GM23338 (cell line): ENCODE data around the gene DRICH1. TPM values are rescaled to one million over a fixed set of nuclear protein-coding genes. Genes with fewer than 3 reads are reported as not detected.

Experiments used
- ATAC-seq: fragments of 200-7000 bp; cut with Tn5 transposase; 3 replicates; pipeline ENCODE4 v1.9.1; 2020
- DNase-seq: peaks from one replicate; pipeline ENCODE4 v3.0.0-alpha.2; 2015; ENCODE audit warnings: low spot score
- H2AFZ ChIP-seq: fragments of 200-600 bp; sonication (generic); 2 replicates; pipeline ENCODE4 v1.8.0; 2016; ENCODE audit warnings: antibody characterized with exemption, mild to moderate bottlenecking, moderate library complexity
- H3F3A ChIP-seq: fragments of 200-600 bp; sonication (generic); replicated peaks from 2 replicates; pipeline ENCODE4 v1.8.0; 2017; ENCODE audit warnings: antibody characterized with exemption, mixed run types, low read depth
- H3K27ac ChIP-seq: fragments of 200-600 bp; sonication (generic); 2 replicates; pipeline ENCODE4 v1.6.1; 2016; ENCODE audit warnings: low read depth
- H3K27me3 ChIP-seq: fragments of 200-600 bp; sonication (generic); 2 replicates; pipeline ENCODE4 v1.8.0; 2016; ENCODE audit warnings: mild to moderate bottlenecking, mixed run types, moderate library complexity; ENCODE audit not compliant: insufficient read depth
- H3K36me3 ChIP-seq: fragments of 200-600 bp; sonication (generic); 2 replicates; pipeline ENCODE4 v1.8.0; 2016; ENCODE audit warnings: mild to moderate bottlenecking; ENCODE audit not compliant: insufficient read depth
- H3K4me1 ChIP-seq: fragments of 200-600 bp; sonication (generic); 2 replicates; pipeline ENCODE4 v1.8.0; 2016; ENCODE audit warnings: mild to moderate bottlenecking, moderate library complexity; ENCODE audit not compliant: insufficient read depth
- H3K4me2 ChIP-seq: fragments of 200-600 bp; sonication (generic); 2 replicates; pipeline ENCODE4 v1.7.1; 2017; ENCODE audit warnings: mixed run types
- H3K4me3 ChIP-seq: fragments of 200-600 bp; sonication (generic); 2 replicates; pipeline ENCODE4 v1.6.1; 2016; ENCODE audit warnings: mixed run types
- H3K79me2 ChIP-seq: fragments of 200-600 bp; sonication (generic); replicated peaks from 2 replicates; pipeline ENCODE4 v1.8.0; 2017; ENCODE audit warnings: mild to moderate bottlenecking; ENCODE audit not compliant: insufficient read depth
- H3K9me2 ChIP-seq: fragments of 200-600 bp; sonication (generic); 2 replicates; pipeline ENCODE4 v1.8.0; 2017; ENCODE audit not compliant: insufficient read depth
- H4K20me1 ChIP-seq: fragments of 200-600 bp; sonication (generic); replicated peaks from 2 replicates; pipeline ENCODE4 v1.8.0; 2017; ENCODE audit warnings: mild to moderate bottlenecking; ENCODE audit not compliant: insufficient read depth
- H3K27ac Mint-ChIP-seq: 2 replicates; pipeline ENCODE4 v1.8.0; 2020; ENCODE audit warnings: inconsistent platforms, mild to moderate bottlenecking, moderate library complexity, mixed read lengths
- H3K27me3 Mint-ChIP-seq: 3 replicates; pipeline ENCODE4 v1.8.0; 2022; ENCODE audit warnings: low read depth, mild to moderate bottlenecking, moderate library complexity, mixed read lengths, inconsistent platforms; ENCODE audit not compliant: insufficient read depth, poor library complexity
- H3K36me3 Mint-ChIP-seq: 3 replicates; pipeline ENCODE4 v1.8.0; 2021; ENCODE audit warnings: low read depth, mild to moderate bottlenecking, inconsistent platforms, moderate library complexity, mixed read lengths
- H3K4me1 Mint-ChIP-seq: 3 replicates; pipeline ENCODE4 v1.8.0; 2020; ENCODE audit warnings: mild to moderate bottlenecking, inconsistent platforms, mixed read lengths
- H3K4me3 Mint-ChIP-seq: 3 replicates; pipeline ENCODE4 v1.8.0; 2021; ENCODE audit warnings: moderate library complexity, mild to moderate bottlenecking, inconsistent platforms, mixed read lengths
- H3K9me3 Mint-ChIP-seq: 3 replicates; pipeline ENCODE4 v1.8.0; 2020; ENCODE audit warnings: moderate library complexity, mild to moderate bottlenecking, inconsistent platforms, mixed read lengths
- CREB1 ChIP-seq: fragments of 250-450 bp; sonication (Bioruptor Pico); IDR thresholded peaks from 2 replicates; pipeline ENCODE4 v1.5.0; 2020; ENCODE audit warnings: low read depth, mild to moderate bottlenecking, moderate library complexity
- CTCF ChIP-seq, 2 experiments: fragments of 200-600 bp in 1 of 2; sonication (generic) in 1 of 2; conservative IDR thresholded peaks; 2 replicates each; pipeline versions ENCODE4 v1.5.1 to v1.6.1; 2016 to 2017; ENCODE audit warnings: antibody characterized with exemption in 2 of 2, low read depth in 2 of 2, mild to moderate bottlenecking in 2 of 2, moderate library complexity in 1 of 2
- ETS1 ChIP-seq: IDR thresholded peaks from 2 replicates; pipeline ENCODE4 v1.6.1; 2016; ENCODE audit warnings: antibody characterized with exemption
- EZH2 ChIP-seq: fragments of 200-600 bp; sonication (generic); IDR thresholded peaks from one replicate; pipeline ENCODE4 v1.8.0; 2017; ENCODE audit warnings: antibody characterized with exemption, mild to moderate bottlenecking, low read depth; ENCODE audit not compliant: unreplicated experiment
- EZH2phosphoT487 ChIP-seq: fragments of 200-600 bp; sonication (generic); IDR thresholded peaks from one replicate; pipeline ENCODE4 v1.8.1; 2018; ENCODE audit warnings: antibody characterized with exemption; ENCODE audit not compliant: unreplicated experiment
- JUNB ChIP-seq: IDR thresholded peaks from one replicate; pipeline ENCODE4 v1.6.1; 2016; ENCODE audit warnings: antibody characterized with exemption; ENCODE audit not compliant: unreplicated experiment
- NANOG ChIP-seq: IDR thresholded peaks from 2 replicates; pipeline ENCODE4 v1.6.1; 2016; ENCODE audit warnings: antibody characterized with exemption, borderline replicate concordance
- POLR2AphosphoS5 ChIP-seq: IDR thresholded peaks from 2 replicates; pipeline ENCODE4 v1.6.1; 2016; ENCODE audit warnings: antibody characterized with exemption, low read depth
- REST ChIP-seq: IDR thresholded peaks from one replicate; pipeline ENCODE4 v1.6.1; 2018; ENCODE audit warnings: antibody characterized with exemption; ENCODE audit not compliant: unreplicated experiment
- STAT1 ChIP-seq: IDR thresholded peaks from one replicate; pipeline ENCODE4 v1.6.1; 2016; ENCODE audit warnings: antibody characterized with exemption; ENCODE audit not compliant: unreplicated experiment
- ZNF114 ChIP-seq: fragments of 250-450 bp; sonication (Bioruptor Pico); IDR thresholded peaks from 2 replicates; pipeline ENCODE4 v1.5.0; 2020; ENCODE audit warnings: mild to moderate bottlenecking, moderate library complexity
- ZNF331 ChIP-seq: fragments of 250-450 bp; sonication (Bioruptor Pico); IDR thresholded peaks from 2 replicates; pipeline ENCODE4 v1.5.0; 2020; ENCODE audit warnings: low read depth, mild to moderate bottlenecking, moderate library complexity
- ZNF462 ChIP-seq: fragments of 250-450 bp; sonication (Bioruptor Pico); IDR thresholded peaks from 2 replicates; pipeline ENCODE4 v1.5.0; 2020; ENCODE audit warnings: mild to moderate bottlenecking, moderate library complexity
- polyA plus RNA-seq: library from polyadenylated mRNA; unstranded; fragments of >200 nt; fragmentation: Nextera tagmentation; extraction: Ambion mirVana; gene quantifications from 2 replicates; pipeline ENCODE4 v1.2.1, GENCODE V29; 2016
- total RNA-seq: library from RNA; depleted of rRNA; stranded (reverse); fragments of >200 nt; shearing (Covaris generic); gene quantifications from 2 replicates; pipeline ENCODE4 v1.2.3, GENCODE V29; 2014

The DRICH1 gene
- total and polyA plus RNA-seq, 2 experiments from 2014 or later: not detected

- Histone ChIP-seq H3K4me1 (no peaks in the 10 kb centered on the region), H3K4me2 (no peak overlapping the region; the same call in 1 of the 2 replicates), H3K9me2 (no peaks in the 10 kb centered on the region), H3K27ac (no peak overlapping the region), H3K4me3 (no peak overlapping the region), H3F3A (no peaks in the 10 kb centered on the region), H3K36me3 (no peaks in the 10 kb centered on the region), H3K27me3 (no peaks in the 10 kb centered on the region), H3K79me2 (no peaks in the 10 kb centered on the region), H2AFZ (no peak overlapping the region), H4K20me1 (peaks cover 3% of the 10 kb centered on the region; the same call in 1 of the 2 replicates)
- DNase-seq: peak; percentile 9
- H3K9me3 Mint-ChIP-seq: no peaks in the 10 kb centered on the region; the same call in 2 of the 3 replicates
- no peak for TF ChIP-seq EZH2
- no peak for TF ChIP-seq ETS1
- TF ChIP-seq NANOG: no peak
- no peak for TF ChIP-seq CREB1 (CRISPR knock-in tag)
- no peak for TF ChIP-seq ZNF462
- no peak for TF ChIP-seq EZH2phosphoT487
- no peak for TF ChIP-seq ZNF114 (CRISPR knock-in tag)
- no peak for TF ChIP-seq JUNB
- TF ChIP-seq STAT1: no peak
- no peak for TF ChIP-seq REST
- no peak for TF ChIP-seq ZNF331 (CRISPR knock-in tag)
- no peak for TF ChIP-seq POLR2AphosphoS5
- TF ChIP-seq CTCF (conservative IDR thresholded peaks at IDR 0.05; ENCODE audit: low read depth in 2 of 2): no peak
- H3K4me1 Mint-ChIP-seq: peaks cover 22% of the 10 kb centered on the region
- H3K4me3 Mint-ChIP-seq: no peak overlapping the region
- H3K27ac Mint-ChIP-seq: peak overlapping the region; percentile 84
- H3K36me3 Mint-ChIP-seq: no peaks in the 10 kb centered on the region; the same call in 2 of the 3 replicates
- H3K27me3 Mint-ChIP-seq: peaks cover 11% of the 10 kb centered on the region
- ATAC-seq: peak; percentile 8; the same call in 1 of the 3 replicates
These were observed 45.5 kb upstream of the DRICH1 start for GRCh38 chr22:23677701-23677995.
